GM18502 (cell line): ENCODE results near the gene ASL.
"Not testable (repeated sequence)": the region's sequence is repeated elsewhere in the genome, so short reads cannot be mapped to it uniquely, and the experiment has no call there.

Source experiments
- ATAC-seq: cut with Tn5 transposase; IDR thresholded peaks from one replicate; pipeline ENCODE4 v1.9.1; 2021; ENCODE audit warnings: mild to moderate bottlenecking; ENCODE audit not compliant: unreplicated experiment, poor library complexity

The ASL gene

GRCh38 chr7:66072208-66072607 is 3.4 kb upstream of the ASL start:
- not testable (repeated sequence) for ATAC-seq

GRCh38 chr7:66076462-66077329 is 1.1 kb downstream of the ASL start:
- no peak for ATAC-seq

- no peak for ATAC-seq
These were observed 2.4 kb downstream of the ASL start for GRCh38 chr7:66078067-66078466.

GRCh38 chr7:66082083-66082482 is 6.5 kb downstream of the ASL start:
- ATAC-seq: no peak

- ATAC-seq: no peak
These were observed 7.3 kb downstream of the ASL start for GRCh38 chr7:66082886-66083415.

GRCh38 chr7:66083677-66084076 is 8.1 kb downstream of the ASL start:
- ATAC-seq: no peak

- ATAC-seq: no peak
These were observed 13.5 kb downstream of the ASL start for GRCh38 chr7:66088861-66089838.

GRCh38 chr7:66092654-66093053 is 17.0 kb downstream of the ASL start:
- ATAC-seq: no peak

- ATAC-seq: no peak
These were observed 19.4 kb downstream of the ASL start for GRCh38 chr7:66095010-66095409.

GRCh38 chr7:66099232-66099550 is 23.6 kb downstream of the ASL start:
- no peak for ATAC-seq

GRCh38 chr7:66099551-66100407 is 24.2 kb downstream of the ASL start:
- ATAC-seq: peak; percentile 83

GRCh38 chr7:66100408-66101050 is 24.9 kb downstream of the ASL start:
- no peak for ATAC-seq

- ATAC-seq: not testable (repeated sequence)
These were observed 26.5 kb downstream of the ASL start for GRCh38 chr7:66102168-66102567.

- not testable (repeated sequence) for ATAC-seq
These were observed 28.4 kb downstream of the ASL start for GRCh38 chr7:66103994-66104393.

- ATAC-seq: no peak
These were observed 29.7 kb downstream of the ASL start for GRCh38 chr7:66105263-66105748.

- not testable (repeated sequence) for ATAC-seq
These were observed 32.8 kb downstream of the ASL start for GRCh38 chr7:66108410-66108809.

GRCh38 chr7:66110856-66111255 is 35.2 kb downstream of the ASL start:
- ATAC-seq: no peak

- peak; percentile 91 for ATAC-seq
These were observed 39.4 kb downstream of the ASL start, which contains the start of gene CRCP for GRCh38 chr7:66114743-66115649. TSS of gene CRCP (plus strand) at chr7:66114847. CDS start at chr7:66114963, 116 bp downstream.
